Measurements from ENCODE around the gene ING4.

DNA sequence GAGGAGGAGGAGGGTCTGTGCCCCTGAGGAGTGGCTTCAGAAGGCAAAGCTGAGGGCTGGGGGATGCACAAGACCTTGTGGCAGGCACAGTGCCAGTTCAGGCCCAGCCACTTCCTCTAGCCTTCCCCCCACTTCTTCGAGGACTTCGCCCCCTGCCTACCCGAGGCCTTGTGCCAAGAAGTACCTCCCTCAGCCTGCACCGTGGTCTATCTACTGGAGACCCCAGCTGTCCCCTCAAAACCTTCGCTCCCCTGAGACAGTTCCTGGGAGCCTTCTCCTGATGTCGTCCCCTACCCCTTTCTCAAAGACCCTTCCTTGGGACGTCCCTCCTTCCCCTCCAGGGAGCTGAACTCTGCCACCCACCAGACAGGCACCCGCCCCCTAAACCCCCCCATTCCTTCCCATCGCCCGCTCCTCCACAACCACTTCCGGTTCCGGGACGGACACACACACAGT, 25.7 kb upstream of the ING4 start:
- TF ChIP-seq RELA (CRISPR knock-in tag; IDR thresholded peaks at IDR 0.05; ENCODE audit: borderline replicate concordance) = no peak
- TF ChIP-seq, protein P1, sequence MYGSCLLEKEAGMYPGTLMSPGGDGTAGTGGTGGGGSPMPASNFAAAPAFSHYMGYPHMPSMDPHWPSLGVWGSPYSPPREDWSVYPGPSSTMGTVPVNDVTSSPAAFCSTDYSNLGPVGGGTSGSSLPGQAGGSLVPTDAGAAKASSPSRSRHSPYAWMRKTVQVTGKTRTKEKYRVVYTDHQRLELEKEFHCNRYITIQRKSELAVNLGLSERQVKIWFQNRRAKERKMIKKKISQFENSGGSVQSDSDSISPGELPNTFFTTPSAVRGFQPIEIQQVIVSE (CRISPR knock-in tag; IDR thresholded peaks at IDR 0.05; ENCODE audit: borderline replicate concordance) = no peak
- TF ChIP-seq, protein P2, sequence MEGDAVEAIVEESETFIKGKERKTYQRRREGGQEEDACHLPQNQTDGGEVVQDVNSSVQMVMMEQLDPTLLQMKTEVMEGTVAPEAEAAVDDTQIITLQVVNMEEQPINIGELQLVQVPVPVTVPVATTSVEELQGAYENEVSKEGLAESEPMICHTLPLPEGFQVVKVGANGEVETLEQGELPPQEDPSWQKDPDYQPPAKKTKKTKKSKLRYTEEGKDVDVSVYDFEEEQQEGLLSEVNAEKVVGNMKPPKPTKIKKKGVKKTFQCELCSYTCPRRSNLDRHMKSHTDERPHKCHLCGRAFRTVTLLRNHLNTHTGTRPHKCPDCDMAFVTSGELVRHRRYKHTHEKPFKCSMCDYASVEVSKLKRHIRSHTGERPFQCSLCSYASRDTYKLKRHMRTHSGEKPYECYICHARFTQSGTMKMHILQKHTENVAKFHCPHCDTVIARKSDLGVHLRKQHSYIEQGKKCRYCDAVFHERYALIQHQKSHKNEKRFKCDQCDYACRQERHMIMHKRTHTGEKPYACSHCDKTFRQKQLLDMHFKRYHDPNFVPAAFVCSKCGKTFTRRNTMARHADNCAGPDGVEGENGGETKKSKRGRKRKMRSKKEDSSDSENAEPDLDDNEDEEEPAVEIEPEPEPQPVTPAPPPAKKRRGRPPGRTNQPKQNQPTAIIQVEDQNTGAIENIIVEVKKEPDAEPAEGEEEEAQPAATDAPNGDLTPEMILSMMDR (IDR thresholded peaks at IDR 0.05) = no peak
